Measurements from ENCODE around the gene FAM163A.

The FAM163A gene

DNA sequence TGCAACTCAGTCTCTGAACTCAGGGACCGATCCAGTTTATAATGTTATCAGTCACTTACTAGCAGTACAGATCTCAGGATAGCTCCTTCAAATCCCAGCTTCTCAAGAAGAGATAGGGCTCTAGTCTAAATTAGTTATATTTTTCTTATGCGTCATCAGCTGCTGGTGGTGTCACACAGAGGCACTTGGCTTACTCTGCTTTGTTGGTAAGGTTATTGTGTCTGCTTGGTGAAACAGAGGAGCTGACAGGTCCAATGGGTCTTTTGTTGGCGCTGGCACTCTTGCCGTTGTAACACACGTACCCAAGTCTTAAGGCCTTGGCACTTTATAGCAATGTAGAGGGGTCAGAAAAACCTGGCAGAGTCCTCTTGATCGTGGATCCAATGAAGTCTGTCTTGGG, 122.3 kb downstream of the FAM163A start:
- DNase-seq, result no peak

Measured in SHP77 (cell line).